SH-SY5Y (cell line): ENCODE measurements around the gene NSL1.

Experiments used
- GATA2 ChIP-seq: IDR thresholded peaks from 2 replicates; pipeline ENCODE4 v1.6.1; 2011; ENCODE audit warnings: mild to moderate bottlenecking, low read depth, low read length
- GATA3 ChIP-seq: IDR thresholded peaks from 2 replicates; pipeline ENCODE4 v1.6.1; 2011; ENCODE audit warnings: low read depth, mild to moderate bottlenecking, low read length, moderate library complexity

- TF ChIP-seq GATA2 (no peak), GATA3 (no peak)
Observed at GRCh38 chr1:212771341-212771740, 20.2 kb downstream of the NSL1 start.
